Smooth muscle cell (in vitro differentiated cells): ENCODE results near the gene NOX3. TPM values are rescaled to one million over a fixed set of nuclear protein-coding genes. Genes with fewer than 3 reads are reported as not detected.

Source experiments
- DNase-seq: peaks from one replicate; lab custom pipeline; 2025; ENCODE audit not compliant: unreplicated experiment; lab: John Stamatoyannopoulos, UW
- H2AFZ ChIP-seq: fragments of 200-600 bp; sonication (generic); 2 replicates; pipeline ENCODE4 v1.6.0; 2016; ENCODE audit warnings: antibody characterized with exemption, low read depth, mild to moderate bottlenecking
- H3F3A ChIP-seq: fragments of 200-600 bp; sonication (generic); 2 replicates; pipeline ENCODE4 v1.6.0; 2017; ENCODE audit warnings: antibody characterized with exemption, low read depth
- H3K27ac ChIP-seq: fragments of 200-600 bp; sonication (generic); 2 replicates; pipeline ENCODE4 v1.5.1; 2016; ENCODE audit warnings: low read depth, mild to moderate bottlenecking
- H3K27me3 ChIP-seq: fragments of 200-600 bp; sonication (generic); 2 replicates; pipeline ENCODE4 v1.6.1; 2016; ENCODE audit warnings: low read depth, mild to moderate bottlenecking
- H3K36me3 ChIP-seq: fragments of 200-600 bp; sonication (generic); 2 replicates; pipeline ENCODE4 v1.5.1; 2016; ENCODE audit warnings: low read depth
- H3K4me1 ChIP-seq: fragments of 200-600 bp; sonication (generic); 2 replicates; pipeline ENCODE4 v1.5.1; 2016; ENCODE audit warnings: low read depth
- H3K4me2 ChIP-seq: fragments of 200-600 bp; sonication (generic); 2 replicates; pipeline ENCODE4 v1.6.0; 2016; ENCODE audit warnings: mild to moderate bottlenecking
- H3K4me3 ChIP-seq: fragments of 200-600 bp; sonication (generic); 2 replicates; pipeline ENCODE4 v1.5.1; 2016; ENCODE audit warnings: mild to moderate bottlenecking
- H3K79me2 ChIP-seq: fragments of 200-600 bp; sonication (generic); 2 replicates; pipeline ENCODE4 v1.6.0; 2016; ENCODE audit warnings: low read depth, mild to moderate bottlenecking
- H3K9ac ChIP-seq: fragments of 200-600 bp; sonication (generic); 2 replicates; pipeline ENCODE4 v1.6.0; 2016; ENCODE audit warnings: low read depth
- H3K9me3 ChIP-seq: fragments of 200-600 bp; sonication (generic); replicated peaks from 2 replicates; pipeline ENCODE4 v1.5.1; 2016; ENCODE audit warnings: low read depth
- H4K20me1 ChIP-seq: fragments of 200-600 bp; sonication (generic); 2 replicates; pipeline ENCODE4 v1.6.0; 2016; ENCODE audit warnings: low read depth
- WGBS: methylation state at CpG from one replicate; pipeline ENCODE4 v1.1.7; 2016; ENCODE audit warnings: low lambda C conversion rate; 5-methylcytosine and 5-hydroxymethylcytosine counted together
- polyA plus RNA-seq: library from polyadenylated mRNA; unstranded; fragments of >200 nt; fragmentation: Nextera tagmentation; extraction: Ambion mirVana; gene quantifications from 2 replicates; pipeline ENCODE4 v1.2.1, GENCODE V29; 2016
- total RNA-seq: library from RNA; depleted of rRNA; stranded (reverse); fragments of >200 nt; gene quantifications from 2 replicates; pipeline ENCODE4 v1.2.3, GENCODE V29; 2014
- TF ChIP-seq, protein P1 (sequence below): fragments of 200-600 bp; sonication (generic); IDR thresholded peaks from 2 replicates; pipeline ENCODE4 v1.5.1; 2017; ENCODE audit warnings: borderline replicate concordance, mild to moderate bottlenecking, antibody characterized with exemption; ENCODE audit not compliant: insufficient read depth, poor library complexity, severe bottlenecking

NOX3 gene
- total and polyA plus RNA-seq, 2 experiments from 2014 or later: not detected

DNA sequence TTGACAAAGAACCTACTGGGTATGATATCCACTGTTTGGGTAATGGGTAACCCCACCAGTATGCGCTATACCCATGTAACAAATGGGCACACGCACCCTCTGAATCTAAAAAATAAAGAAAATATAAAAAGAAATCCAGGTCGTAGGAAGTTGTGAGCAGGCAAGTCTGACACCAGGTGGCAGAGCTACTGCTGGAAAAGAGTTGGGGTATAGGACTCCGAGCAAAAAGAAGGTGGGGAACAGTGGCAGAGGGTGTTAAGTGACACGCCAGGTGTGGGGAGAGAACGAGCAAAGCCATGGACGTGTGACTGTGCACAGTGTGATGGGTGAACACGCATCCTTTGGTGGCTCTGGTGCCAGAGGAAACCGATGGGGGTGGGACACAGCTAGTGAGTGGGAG, 46.7 kb downstream of the NOX3 start:
- Histone ChIP-seq H3K9ac (no peak overlapping the region), H3K9me3 (no peaks in the 10 kb centered on the region), H3K27me3 (no peaks in the 10 kb centered on the region), H3K36me3 (no peaks in the 10 kb centered on the region), H3K4me2 (no peak overlapping the region), H4K20me1 (no peaks in the 10 kb centered on the region), H3F3A (no peaks in the 10 kb centered on the region), H3K4me3 (no peak overlapping the region), H2AFZ (no peak overlapping the region), H3K79me2 (no peaks in the 10 kb centered on the region), H3K4me1 (no peaks in the 10 kb centered on the region), H3K27ac (no peak overlapping the region)
- WGBS: 85% methylated on average over 9 of the region's 9 CpGs
- TF ChIP-seq, protein P1, sequence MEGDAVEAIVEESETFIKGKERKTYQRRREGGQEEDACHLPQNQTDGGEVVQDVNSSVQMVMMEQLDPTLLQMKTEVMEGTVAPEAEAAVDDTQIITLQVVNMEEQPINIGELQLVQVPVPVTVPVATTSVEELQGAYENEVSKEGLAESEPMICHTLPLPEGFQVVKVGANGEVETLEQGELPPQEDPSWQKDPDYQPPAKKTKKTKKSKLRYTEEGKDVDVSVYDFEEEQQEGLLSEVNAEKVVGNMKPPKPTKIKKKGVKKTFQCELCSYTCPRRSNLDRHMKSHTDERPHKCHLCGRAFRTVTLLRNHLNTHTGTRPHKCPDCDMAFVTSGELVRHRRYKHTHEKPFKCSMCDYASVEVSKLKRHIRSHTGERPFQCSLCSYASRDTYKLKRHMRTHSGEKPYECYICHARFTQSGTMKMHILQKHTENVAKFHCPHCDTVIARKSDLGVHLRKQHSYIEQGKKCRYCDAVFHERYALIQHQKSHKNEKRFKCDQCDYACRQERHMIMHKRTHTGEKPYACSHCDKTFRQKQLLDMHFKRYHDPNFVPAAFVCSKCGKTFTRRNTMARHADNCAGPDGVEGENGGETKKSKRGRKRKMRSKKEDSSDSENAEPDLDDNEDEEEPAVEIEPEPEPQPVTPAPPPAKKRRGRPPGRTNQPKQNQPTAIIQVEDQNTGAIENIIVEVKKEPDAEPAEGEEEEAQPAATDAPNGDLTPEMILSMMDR: no peak
- no peak for DNase-seq

DNA sequence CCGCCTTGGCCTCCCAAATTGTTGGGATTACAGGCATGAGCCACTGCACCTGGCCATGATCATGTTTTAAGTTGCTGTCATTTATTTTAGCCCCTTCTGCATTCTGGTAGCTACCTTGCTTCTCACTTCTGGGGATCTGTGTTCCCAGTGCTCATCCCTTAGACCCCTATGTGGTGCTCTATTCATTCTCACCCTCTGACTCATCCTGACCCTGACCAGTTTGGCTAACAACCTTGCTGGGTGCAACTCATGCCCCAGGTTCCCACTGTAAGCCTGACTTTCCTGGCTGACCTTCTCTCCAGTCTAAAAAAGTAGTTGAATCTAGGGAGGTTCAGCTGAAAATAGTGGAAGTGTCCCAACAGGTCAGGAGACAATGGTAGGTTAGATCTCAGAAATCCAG, 47.4 kb downstream of the NOX3 start:
- H3K9me3 ChIP-seq: no peaks in the 10 kb centered on the region
- no peaks in the 10 kb centered on the region for H3K36me3 ChIP-seq
- no peak overlapping the region for H2AFZ ChIP-seq
- TF ChIP-seq, protein P1: no peak
- H3K4me2 ChIP-seq: no peak overlapping the region
- H4K20me1 ChIP-seq: no peaks in the 10 kb centered on the region
- no peak overlapping the region for H3K27ac ChIP-seq
- DNase-seq: no peak
- 95% methylated on average over 1 of the region's 1 CpG for WGBS
- H3K27me3 ChIP-seq: no peaks in the 10 kb centered on the region
- no peaks in the 10 kb centered on the region for H3K79me2 ChIP-seq
- H3F3A ChIP-seq: no peaks in the 10 kb centered on the region
- H3K9ac ChIP-seq: no peak overlapping the region
- no peaks in the 10 kb centered on the region for H3K4me1 ChIP-seq
- no peak overlapping the region for H3K4me3 ChIP-seq

DNA sequence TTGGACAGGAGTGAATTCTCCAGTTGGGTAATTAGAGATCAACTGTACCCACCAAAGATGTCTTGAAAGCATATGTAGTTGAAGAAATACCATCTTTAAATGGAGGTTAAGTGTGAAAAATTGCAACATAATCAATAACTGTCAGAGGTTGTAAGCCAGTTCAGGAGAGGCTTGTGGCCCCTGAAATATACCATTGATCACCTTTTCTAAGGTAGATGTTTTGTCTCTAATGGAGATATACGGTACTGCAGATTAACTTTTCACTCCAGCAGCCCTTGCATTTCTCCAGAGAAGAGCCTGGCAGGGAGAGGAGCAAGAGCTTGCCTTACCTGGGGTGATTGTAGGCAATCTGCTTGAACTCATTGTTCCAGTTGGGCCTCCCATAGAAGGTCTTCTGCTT, 48.8 kb downstream of the NOX3 start:
- no peak overlapping the region for H3K4me2 ChIP-seq
- H3K4me1 ChIP-seq: peaks cover 8% of the 10 kb centered on the region
- DNase-seq: no peak
- TF ChIP-seq, protein P1: no peak
- no peaks in the 10 kb centered on the region for H4K20me1 ChIP-seq
- H3K27me3 ChIP-seq: no peaks in the 10 kb centered on the region
- H3F3A ChIP-seq: no peaks in the 10 kb centered on the region
- no peak overlapping the region for H3K27ac ChIP-seq
- H3K79me2 ChIP-seq: no peaks in the 10 kb centered on the region
- no peaks in the 10 kb centered on the region for H3K9me3 ChIP-seq
- WGBS: 87% methylated on average over 1 of the region's 1 CpG
- H3K9ac ChIP-seq: no peak overlapping the region
- no peak overlapping the region for H3K4me3 ChIP-seq
- no peaks in the 10 kb centered on the region for H3K36me3 ChIP-seq
- no peak overlapping the region for H2AFZ ChIP-seq

GRCh38 chr6:155404937-155405336, 50.7 kb downstream of the NOX3 start:
- Histone ChIP-seq H3K4me2 (no peak overlapping the region), H3K9ac (no peak overlapping the region), H2AFZ (no peak overlapping the region), H3K79me2 (no peaks in the 10 kb centered on the region), H3K27me3 (no peaks in the 10 kb centered on the region), H3K4me1 (peaks cover 8% of the 10 kb centered on the region), H3K36me3 (no peaks in the 10 kb centered on the region), H3K9me3 (no peaks in the 10 kb centered on the region), H4K20me1 (no peaks in the 10 kb centered on the region), H3K27ac (no peak overlapping the region), H3F3A (no peaks in the 10 kb centered on the region), H3K4me3 (no peak overlapping the region)
- DNase-seq: no peak
- WGBS: 87% methylated on average over 3 of the region's 3 CpGs
- TF ChIP-seq, protein P1: no peak
